GM12874 (cell line): ENCODE results near the gene CERS1.

Source experiments
- CTCF ChIP-seq: IDR thresholded peaks from 2 replicates; pipeline ENCODE4 v1.5.1; 2011; ENCODE audit warnings: low read depth, mild to moderate bottlenecking, control low read depth, low read length, moderate library complexity; ENCODE audit not compliant: insufficient read depth

Gene CERS1

GRCh38 chr19:18905058-18905456 is 9.1 kb upstream of the CERS1 start:
- no peak for TF ChIP-seq CTCF

GRCh38 chr19:18904334-18905057 is 8.5 kb upstream of the CERS1 start:
- no peak for TF ChIP-seq CTCF

- no peak for TF ChIP-seq CTCF
These were observed 7.4 kb upstream of the CERS1 start for GRCh38 chr19:18903156-18904037.

- no peak for TF ChIP-seq CTCF
These were observed 5.5 kb upstream of the CERS1 start for GRCh38 chr19:18901491-18901890.

- no peak for TF ChIP-seq CTCF
These were observed 4.9 kb upstream of the CERS1 start for GRCh38 chr19:18900700-18901481.

- no peak for TF ChIP-seq CTCF
These were observed 3.9 kb upstream of the CERS1 start for GRCh38 chr19:18899624-18900560.
